ENCODE data around the gene TFB2M.

Gene TFB2M

GRCh38 chr1:246506367-246506673, 59.7 kb downstream of the TFB2M start:
- no peak for DNase-seq (ENCODE audit: low spot score)
- in situ Hi-C loops (cut with MboI; ENCODE audit: low sequenced_read_pairs, unreplicated experiment): no loop called here
- TF ChIP-seq CTCF (IDR thresholded peaks at IDR 0.05; ENCODE audit: borderline replicate concordance, control extremely low read depth, extremely low read depth, insufficient read depth, missing control alignments): no peak

GRCh38 chr1:246503341-246503740, 62.7 kb downstream of the TFB2M start:
- DNase-seq (ENCODE audit: low spot score): no peak
- in situ Hi-C loops (cut with MboI; ENCODE audit: low sequenced_read_pairs, unreplicated experiment): no loop called here
- no peak for TF ChIP-seq CTCF (IDR thresholded peaks at IDR 0.05; ENCODE audit: borderline replicate concordance, control extremely low read depth, extremely low read depth, insufficient read depth, missing control alignments)

- peak; percentile 74 for DNase-seq (ENCODE audit: low spot score)
- TF ChIP-seq CTCF (IDR thresholded peaks at IDR 0.05; ENCODE audit: borderline replicate concordance, control extremely low read depth, extremely low read depth, insufficient read depth, missing control alignments): peak; percentile 52
- in situ Hi-C loops (cut with MboI; ENCODE audit: low sequenced_read_pairs, unreplicated experiment): loop anchor here (5.0 kb wide), 1 partner anchor 200 kb away; no protein-coding TSS in a partner anchor
These were observed 68.6 kb downstream of the TFB2M start for GRCh38 chr1:246497331-246497915.

GRCh38 chr1:246492611-246493245, 73.3 kb downstream of the TFB2M start:
- peak; percentile 54 for TF ChIP-seq CTCF (IDR thresholded peaks at IDR 0.05; ENCODE audit: borderline replicate concordance, control extremely low read depth, extremely low read depth, insufficient read depth, missing control alignments)
- in situ Hi-C loops (cut with MboI; ENCODE audit: low sequenced_read_pairs, unreplicated experiment): no loop called here
- DNase-seq (ENCODE audit: low spot score): no peak

- TF ChIP-seq CTCF (IDR thresholded peaks at IDR 0.05; ENCODE audit: borderline replicate concordance, control extremely low read depth, extremely low read depth, insufficient read depth, missing control alignments): no peak
- in situ Hi-C loops (cut with MboI; ENCODE audit: low sequenced_read_pairs, unreplicated experiment): no loop called here
These were observed 74.5 kb downstream of the TFB2M start for GRCh38 chr1:246491551-246492053.

More at GRCh38 chr1:246491551-246492053, 74.5 kb downstream of the TFB2M start:
- DNase-seq (ENCODE audit: low spot score): no peak
